ENCODE measurements around the gene GPR107.
"Not testable (repeated sequence)": the region's sequence is repeated elsewhere in the genome, so short reads cannot be mapped to it uniquely, and the experiment has no call there.

Gene GPR107

GRCh38 chr9:130020618-130021017, 33.1 kb upstream of the GPR107 start:
- TF ChIP-seq PATZ1 (CRISPR knock-in tag; IDR thresholded peaks at IDR 0.05; ENCODE audit: borderline replicate concordance) = no peak
- TF ChIP-seq, protein P1, sequence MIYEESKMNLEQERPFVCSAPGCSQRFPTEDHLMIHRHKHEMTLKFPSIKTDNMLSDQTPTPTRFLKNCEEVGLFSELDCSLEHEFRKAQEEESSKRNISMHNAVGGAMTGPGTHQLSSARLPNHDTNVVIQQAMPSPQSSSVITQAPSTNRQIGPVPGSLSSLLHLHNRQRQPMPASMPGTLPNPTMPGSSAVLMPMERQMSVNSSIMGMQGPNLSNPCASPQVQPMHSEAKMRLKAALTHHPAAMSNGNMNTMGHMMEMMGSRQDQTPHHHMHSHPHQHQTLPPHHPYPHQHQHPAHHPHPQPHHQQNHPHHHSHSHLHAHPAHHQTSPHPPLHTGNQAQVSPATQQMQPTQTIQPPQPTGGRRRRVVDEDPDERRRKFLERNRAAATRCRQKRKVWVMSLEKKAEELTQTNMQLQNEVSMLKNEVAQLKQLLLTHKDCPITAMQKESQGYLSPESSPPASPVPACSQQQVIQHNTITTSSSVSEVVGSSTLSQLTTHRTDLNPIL (CRISPR knock-in tag; IDR thresholded peaks at IDR 0.05; ENCODE audit: low read depth) = no peak
- no peak for TF ChIP-seq GLIS3 (CRISPR knock-in tag; IDR thresholded peaks at IDR 0.05)
- no peak for TF ChIP-seq ZFP3 (CRISPR knock-in tag; IDR thresholded peaks at IDR 0.05)
- TF ChIP-seq TCF4 (CRISPR knock-in tag; IDR thresholded peaks at IDR 0.05; ENCODE audit: borderline replicate concordance) = no peak
- no peak for TF ChIP-seq ISL1 (CRISPR knock-in tag; IDR thresholded peaks at IDR 0.05)
- no peak for TF ChIP-seq BACH2 (CRISPR knock-in tag; IDR thresholded peaks at IDR 0.05; ENCODE audit: borderline replicate concordance)
- no peak for TF ChIP-seq CSDC2 (CRISPR knock-in tag; IDR thresholded peaks at IDR 0.05)
- no peak for TF ChIP-seq ZC3H10 (CRISPR knock-in tag; IDR thresholded peaks at IDR 0.05)
- no peak for TF ChIP-seq ARNTL (CRISPR knock-in tag; IDR thresholded peaks at IDR 0.05; ENCODE audit: borderline replicate concordance, low read depth)
- TF ChIP-seq ZNF70 (CRISPR knock-in tag; IDR thresholded peaks at IDR 0.05) = no peak
- no peak for TF ChIP-seq OSR1 (CRISPR knock-in tag; IDR thresholded peaks at IDR 0.05)
- TF ChIP-seq, protein P2, sequence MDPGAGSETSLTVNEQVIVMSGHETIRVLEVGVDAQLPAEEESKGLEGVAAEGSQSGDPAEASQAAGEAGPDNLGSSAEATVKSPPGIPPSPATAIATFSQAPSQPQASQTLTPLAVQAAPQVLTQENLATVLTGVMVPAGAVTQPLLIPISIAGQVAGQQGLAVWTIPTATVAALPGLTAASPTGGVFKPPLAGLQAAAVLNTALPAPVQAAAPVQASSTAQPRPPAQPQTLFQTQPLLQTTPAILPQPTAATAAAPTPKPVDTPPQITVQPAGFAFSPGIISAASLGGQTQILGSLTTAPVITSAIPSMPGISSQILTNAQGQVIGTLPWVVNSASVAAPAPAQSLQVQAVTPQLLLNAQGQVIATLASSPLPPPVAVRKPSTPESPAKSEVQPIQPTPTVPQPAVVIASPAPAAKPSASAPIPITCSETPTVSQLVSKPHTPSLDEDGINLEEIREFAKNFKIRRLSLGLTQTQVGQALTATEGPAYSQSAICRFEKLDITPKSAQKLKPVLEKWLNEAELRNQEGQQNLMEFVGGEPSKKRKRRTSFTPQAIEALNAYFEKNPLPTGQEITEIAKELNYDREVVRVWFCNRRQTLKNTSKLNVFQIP (CRISPR knock-in tag; IDR thresholded peaks at IDR 0.05; ENCODE audit: borderline replicate concordance, low read depth) = no peak
- TF ChIP-seq ESRRG (CRISPR knock-in tag; IDR thresholded peaks at IDR 0.05) = no peak
- TF ChIP-seq, protein P3, sequence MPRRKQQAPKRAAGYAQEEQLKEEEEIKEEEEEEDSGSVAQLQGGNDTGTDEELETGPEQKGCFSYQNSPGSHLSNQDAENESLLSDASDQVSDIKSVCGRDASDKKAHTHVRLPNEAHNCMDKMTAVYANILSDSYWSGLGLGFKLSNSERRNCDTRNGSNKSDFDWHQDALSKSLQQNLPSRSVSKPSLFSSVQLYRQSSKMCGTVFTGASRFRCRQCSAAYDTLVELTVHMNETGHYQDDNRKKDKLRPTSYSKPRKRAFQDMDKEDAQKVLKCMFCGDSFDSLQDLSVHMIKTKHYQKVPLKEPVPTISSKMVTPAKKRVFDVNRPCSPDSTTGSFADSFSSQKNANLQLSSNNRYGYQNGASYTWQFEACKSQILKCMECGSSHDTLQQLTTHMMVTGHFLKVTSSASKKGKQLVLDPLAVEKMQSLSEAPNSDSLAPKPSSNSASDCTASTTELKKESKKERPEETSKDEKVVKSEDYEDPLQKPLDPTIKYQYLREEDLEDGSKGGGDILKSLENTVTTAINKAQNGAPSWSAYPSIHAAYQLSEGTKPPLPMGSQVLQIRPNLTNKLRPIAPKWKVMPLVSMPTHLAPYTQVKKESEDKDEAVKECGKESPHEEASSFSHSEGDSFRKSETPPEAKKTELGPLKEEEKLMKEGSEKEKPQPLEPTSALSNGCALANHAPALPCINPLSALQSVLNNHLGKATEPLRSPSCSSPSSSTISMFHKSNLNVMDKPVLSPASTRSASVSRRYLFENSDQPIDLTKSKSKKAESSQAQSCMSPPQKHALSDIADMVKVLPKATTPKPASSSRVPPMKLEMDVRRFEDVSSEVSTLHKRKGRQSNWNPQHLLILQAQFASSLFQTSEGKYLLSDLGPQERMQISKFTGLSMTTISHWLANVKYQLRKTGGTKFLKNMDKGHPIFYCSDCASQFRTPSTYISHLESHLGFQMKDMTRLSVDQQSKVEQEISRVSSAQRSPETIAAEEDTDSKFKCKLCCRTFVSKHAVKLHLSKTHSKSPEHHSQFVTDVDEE (CRISPR knock-in tag; IDR thresholded peaks at IDR 0.05) = no peak
- TF ChIP-seq CSRNP3 (CRISPR knock-in tag; IDR thresholded peaks at IDR 0.05) = no peak
- no peak for TF ChIP-seq SNAI2 (CRISPR knock-in tag; IDR thresholded peaks at IDR 0.05)
- no peak for ATAC-seq

GRCh38 chr9:130021123-130021522, 32.6 kb upstream of the GPR107 start:
- ATAC-seq = no peak
- TF ChIP-seq CSRNP3 (CRISPR knock-in tag; IDR thresholded peaks at IDR 0.05) = no peak
- TF ChIP-seq ZFP3 (CRISPR knock-in tag; IDR thresholded peaks at IDR 0.05) = no peak
- TF ChIP-seq ARNTL (CRISPR knock-in tag; IDR thresholded peaks at IDR 0.05; ENCODE audit: borderline replicate concordance, low read depth) = no peak
- TF ChIP-seq ESRRG (CRISPR knock-in tag; IDR thresholded peaks at IDR 0.05) = no peak
- TF ChIP-seq PATZ1 (CRISPR knock-in tag; IDR thresholded peaks at IDR 0.05; ENCODE audit: borderline replicate concordance) = no peak
- no peak for TF ChIP-seq ZNF70 (CRISPR knock-in tag; IDR thresholded peaks at IDR 0.05)
- TF ChIP-seq, protein P3 (CRISPR knock-in tag; IDR thresholded peaks at IDR 0.05) = no peak
- TF ChIP-seq CSDC2 (CRISPR knock-in tag; IDR thresholded peaks at IDR 0.05) = no peak
- no peak for TF ChIP-seq ZC3H10 (CRISPR knock-in tag; IDR thresholded peaks at IDR 0.05)
- TF ChIP-seq GLIS3 (CRISPR knock-in tag; IDR thresholded peaks at IDR 0.05) = no peak
- TF ChIP-seq, protein P1 (CRISPR knock-in tag; IDR thresholded peaks at IDR 0.05; ENCODE audit: low read depth) = no peak
- TF ChIP-seq BACH2 (CRISPR knock-in tag; IDR thresholded peaks at IDR 0.05; ENCODE audit: borderline replicate concordance) = no peak
- no peak for TF ChIP-seq PPARA (CRISPR knock-in tag; IDR thresholded peaks at IDR 0.05; ENCODE audit: borderline replicate concordance)
- TF ChIP-seq ZNF8 (CRISPR knock-in tag; IDR thresholded peaks at IDR 0.05) = no peak

DNA sequence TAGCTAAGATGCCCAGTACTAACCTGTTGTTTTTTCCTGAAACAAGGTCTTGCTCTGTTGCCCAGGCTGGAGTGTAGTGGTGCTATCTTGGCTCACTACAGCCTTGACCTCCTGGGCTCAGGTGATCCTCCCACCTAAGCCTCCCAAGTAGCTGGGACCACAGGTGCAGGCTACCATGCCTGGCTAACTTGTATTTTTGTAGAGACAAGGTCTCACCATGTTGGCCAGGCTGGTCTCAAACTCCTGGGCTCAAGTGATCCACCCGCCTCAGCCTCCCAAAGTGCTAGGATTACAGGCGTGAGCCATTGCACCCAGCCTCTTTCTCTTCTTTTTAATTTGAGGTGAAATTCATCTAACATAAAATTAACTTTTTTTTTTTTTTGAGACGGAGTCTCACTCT, 31.9 kb upstream of the GPR107 start:
- not testable (repeated sequence) for ATAC-seq
